ENCODE data around the gene C1QTNF6.

DNA sequence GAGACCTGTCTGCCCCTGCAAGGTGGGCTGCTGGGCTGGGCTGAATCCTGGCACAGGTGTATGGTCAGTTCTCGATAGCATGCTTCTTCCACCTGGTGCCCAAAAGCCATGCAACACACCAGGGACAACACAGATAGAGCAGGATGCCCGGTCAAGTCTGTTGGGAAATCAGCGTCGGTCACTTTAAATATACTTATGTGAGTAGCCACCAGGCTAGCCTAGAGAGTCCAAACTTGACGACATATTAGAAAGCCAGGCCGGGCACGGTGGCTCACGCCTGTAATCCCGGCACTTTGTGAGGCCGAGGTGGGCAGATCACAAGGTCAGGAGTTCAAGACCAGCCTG, 8.9 kb downstream of the C1QTNF6 start:
- TF ChIP-seq POLR2A (IDR thresholded peaks at IDR 0.05; ENCODE audit: low read depth, low read length) (no peak), POLR2AphosphoS5 (IDR thresholded peaks at IDR 0.05; ENCODE audit: low read depth, low read length) (no peak), TAF1 (IDR thresholded peaks at IDR 0.05; ENCODE audit: low read depth, low read length) (no peak), SPI1 (IDR thresholded peaks at IDR 0.05; ENCODE audit: low read depth, low read length) (no peak), PAX5 (IDR thresholded peaks at IDR 0.05; ENCODE audit: insufficient read depth, low read length, severe bottlenecking) (no peak), POU2F2 (IDR thresholded peaks at IDR 0.05; ENCODE audit: low read depth, low read length) (no peak)
